Ramos (cell line): Measurements from ENCODE around the gene TNS3.

Experiments used
- in situ Hi-C: fragments of 300-500 bp; cut with MboI; formaldehyde crosslinking; loops from one replicate; pipeline ENCODE4 v1.14.3; 2022; ENCODE audit warnings: low sequenced_read_pairs; ENCODE audit not compliant: unreplicated experiment

TNS3 gene

GRCh38 chr7:47568547-47568946 is 13.4 kb downstream of the TNS3 start:
- in situ Hi-C loops, result no loop called here

- in situ Hi-C loops, result no loop called here
These were observed 13.9 kb downstream of the TNS3 start for GRCh38 chr7:47568056-47568455.

- in situ Hi-C loops, result no loop called here
These were observed 16.2 kb downstream of the TNS3 start for GRCh38 chr7:47565640-47566250.

DNA sequence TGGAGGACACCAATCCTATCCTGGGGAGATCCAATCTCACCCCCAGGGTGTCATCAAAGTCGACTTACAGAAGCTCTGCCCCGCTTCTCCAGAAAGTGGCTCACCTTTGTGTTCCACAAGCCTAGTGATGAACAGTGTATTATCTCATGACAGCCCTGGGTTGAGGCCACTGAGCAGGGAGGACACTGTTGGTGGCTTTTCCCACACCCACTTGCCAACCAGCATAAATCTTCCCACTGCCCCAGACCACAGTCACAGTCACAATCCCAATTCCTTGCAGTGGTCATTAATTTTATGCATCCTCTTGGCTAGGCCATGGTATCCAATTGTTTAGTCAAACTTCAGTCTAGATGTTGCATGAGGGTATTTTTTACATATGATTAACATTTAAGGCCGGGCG is 18.4 kb downstream of the TNS3 start:
- in situ Hi-C loops, result no loop called here

DNA sequence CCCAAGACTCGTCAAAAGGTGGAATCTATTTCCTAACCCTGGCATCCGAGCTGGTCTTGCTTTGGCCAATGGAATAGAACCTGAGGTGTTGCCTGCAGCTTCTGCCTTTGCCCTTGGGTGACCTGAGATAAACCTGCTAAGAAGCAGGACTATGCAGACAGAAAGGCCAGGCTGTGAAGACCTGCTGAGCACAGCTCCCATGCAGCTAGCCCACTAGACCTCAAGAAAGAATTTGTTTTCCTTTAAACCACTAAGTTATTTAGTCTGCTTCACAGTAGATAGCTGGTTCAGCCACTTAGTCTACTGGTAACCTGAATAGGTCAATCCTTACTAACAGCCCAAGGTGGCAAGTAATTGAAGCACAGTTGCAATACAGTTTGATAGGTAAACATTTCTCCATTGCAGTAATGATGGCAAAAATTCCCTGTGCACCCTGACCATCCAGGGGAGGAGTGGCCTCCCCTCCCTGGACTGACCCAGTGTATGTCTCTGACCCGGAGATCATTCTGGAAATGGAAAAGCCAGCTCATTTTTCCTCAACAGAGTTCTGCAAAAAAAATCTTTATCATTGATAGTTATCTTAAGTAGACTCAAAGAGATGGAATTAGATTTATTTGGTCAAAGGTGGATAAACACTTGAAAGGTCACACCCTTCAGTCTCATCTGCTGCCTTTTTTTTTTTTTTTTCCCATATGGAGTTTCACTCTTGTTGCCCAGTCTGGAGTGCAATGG is 20.0 kb downstream of the TNS3 start:
- in situ Hi-C loops, result no loop called here

GRCh38 chr7:47559306-47560220 is 22.3 kb downstream of the TNS3 start:
- in situ Hi-C loops, result no loop called here

- in situ Hi-C loops, result no loop called here
These were observed 23.9 kb downstream of the TNS3 start for GRCh38 chr7:47557694-47558670.

DNA sequence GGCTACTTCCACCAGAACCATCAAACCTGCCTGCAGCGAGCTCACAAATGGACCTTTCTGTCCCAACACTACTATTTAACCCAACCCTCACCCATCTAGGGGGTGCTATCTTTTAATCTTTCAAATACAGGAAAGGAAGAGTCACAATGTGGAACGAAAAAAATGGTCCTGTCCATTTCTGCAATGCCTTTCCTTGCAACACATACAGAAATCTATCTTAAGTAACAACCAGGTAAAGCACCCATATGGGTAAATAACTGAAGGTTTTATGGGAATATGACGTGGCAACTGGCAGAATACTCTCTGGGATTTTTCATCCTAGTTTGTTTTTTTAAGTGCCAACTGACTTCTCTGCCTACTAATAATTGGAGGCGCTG is 24.6 kb downstream of the TNS3 start:
- in situ Hi-C loops, result no loop called here

- in situ Hi-C loops, result no loop called here
These were observed 25.3 kb downstream of the TNS3 start for GRCh38 chr7:47556511-47557180.

DNA sequence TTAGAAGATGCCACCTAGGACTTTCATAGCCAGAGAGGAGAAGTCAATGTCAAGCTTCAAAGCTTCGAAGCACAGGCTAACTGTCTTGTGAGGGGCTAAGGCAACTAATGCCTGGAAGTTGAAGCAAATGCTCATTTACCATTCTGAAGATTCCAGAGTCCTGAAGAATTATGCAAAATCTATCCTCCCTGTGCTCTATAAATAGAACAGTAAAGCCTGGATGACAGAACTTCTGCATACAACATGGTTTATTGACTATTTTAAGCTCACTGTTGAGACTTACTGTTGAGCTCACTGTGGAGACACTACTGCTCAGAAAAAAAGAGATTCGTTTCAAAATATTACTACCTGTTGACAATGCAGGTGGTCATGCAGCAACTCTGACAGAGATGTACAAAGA is 28.6 kb downstream of the TNS3 start:
- in situ Hi-C loops, result no loop called here

- in situ Hi-C loops, result no loop called here
These were observed 29.3 kb downstream of the TNS3 start for GRCh38 chr7:47552621-47553020.

GRCh38 chr7:47551668-47552440 is 30.1 kb downstream of the TNS3 start:
- in situ Hi-C loops, result no loop called here

- in situ Hi-C loops, result no loop called here
These were observed 31.0 kb downstream of the TNS3 start for GRCh38 chr7:47550788-47551470.

GRCh38 chr7:47549916-47550315 is 32.0 kb downstream of the TNS3 start:
- in situ Hi-C loops, result no loop called here

DNA sequence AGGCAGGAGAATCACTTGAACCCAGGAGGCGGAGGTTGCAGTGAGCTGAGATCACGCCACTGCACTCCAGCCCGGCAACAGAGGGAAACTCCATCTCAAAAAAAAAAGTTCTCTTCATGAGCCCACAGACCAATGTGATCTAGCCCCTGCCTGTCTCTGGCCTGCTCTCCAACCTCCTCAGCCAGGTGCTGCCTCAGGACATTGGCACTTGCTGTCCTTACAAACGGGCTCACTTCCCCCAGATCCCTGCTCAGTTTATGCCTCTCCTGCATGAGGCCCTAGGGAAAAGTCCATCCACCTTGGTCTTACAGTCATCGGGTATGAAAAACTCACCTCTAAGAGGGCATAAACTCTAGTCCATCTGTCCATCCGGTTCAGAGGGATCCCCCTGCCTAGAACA is 32.5 kb downstream of the TNS3 start:
- in situ Hi-C loops, result no loop called here

- in situ Hi-C loops, result no loop called here
These were observed 33.4 kb downstream of the TNS3 start for GRCh38 chr7:47548546-47548945.

DNA sequence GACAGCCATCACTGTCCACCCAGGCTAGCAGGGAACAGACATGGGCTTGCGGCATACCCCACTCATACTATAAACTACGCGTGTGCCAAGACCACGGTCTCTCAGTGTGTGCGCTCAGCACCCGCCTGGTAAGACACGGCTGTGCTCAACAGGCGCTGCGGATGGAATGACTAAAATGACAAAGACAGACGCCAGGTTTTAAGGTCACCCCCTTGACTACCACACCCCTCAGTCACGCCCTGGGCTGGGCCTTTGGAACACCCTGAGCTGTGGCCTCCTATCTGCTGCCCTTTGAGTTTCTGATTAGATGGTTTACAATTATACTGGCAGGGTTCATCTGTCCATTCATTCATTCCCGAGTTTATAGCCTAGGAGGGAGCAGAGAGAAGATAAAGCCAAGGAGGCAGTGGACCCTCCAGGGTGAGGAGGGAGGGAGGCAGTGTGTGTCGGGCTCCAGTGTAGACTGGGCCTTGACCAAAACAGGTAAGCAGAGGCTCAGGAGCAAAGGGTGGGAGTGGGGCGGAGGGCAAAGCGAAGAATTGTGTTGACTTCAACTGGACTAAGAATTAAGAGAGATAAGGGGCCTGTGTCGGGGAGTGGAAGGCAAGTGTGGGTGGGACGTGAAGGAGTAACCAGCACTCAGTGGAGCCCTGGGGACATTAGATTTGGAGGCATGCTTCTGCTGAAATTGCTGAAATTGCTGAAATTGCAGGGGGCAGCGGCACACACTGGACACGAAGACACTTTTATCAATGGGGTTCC is 35.0 kb downstream of the TNS3 start:
- in situ Hi-C loops, result no loop called here
